ENCODE results near the gene AGRN. TPM values are rescaled to one million over a fixed set of nuclear protein-coding genes. Genes with fewer than 3 reads are reported as not detected.
"Not testable (repeated sequence)": the region's sequence is repeated elsewhere in the genome, so short reads cannot be mapped to it uniquely, and the experiment has no call there.

Gene AGRN
- total and polyA plus RNA-seq, 8 donors: 3.5 to 459 (median 50.5) TPM

DNA sequence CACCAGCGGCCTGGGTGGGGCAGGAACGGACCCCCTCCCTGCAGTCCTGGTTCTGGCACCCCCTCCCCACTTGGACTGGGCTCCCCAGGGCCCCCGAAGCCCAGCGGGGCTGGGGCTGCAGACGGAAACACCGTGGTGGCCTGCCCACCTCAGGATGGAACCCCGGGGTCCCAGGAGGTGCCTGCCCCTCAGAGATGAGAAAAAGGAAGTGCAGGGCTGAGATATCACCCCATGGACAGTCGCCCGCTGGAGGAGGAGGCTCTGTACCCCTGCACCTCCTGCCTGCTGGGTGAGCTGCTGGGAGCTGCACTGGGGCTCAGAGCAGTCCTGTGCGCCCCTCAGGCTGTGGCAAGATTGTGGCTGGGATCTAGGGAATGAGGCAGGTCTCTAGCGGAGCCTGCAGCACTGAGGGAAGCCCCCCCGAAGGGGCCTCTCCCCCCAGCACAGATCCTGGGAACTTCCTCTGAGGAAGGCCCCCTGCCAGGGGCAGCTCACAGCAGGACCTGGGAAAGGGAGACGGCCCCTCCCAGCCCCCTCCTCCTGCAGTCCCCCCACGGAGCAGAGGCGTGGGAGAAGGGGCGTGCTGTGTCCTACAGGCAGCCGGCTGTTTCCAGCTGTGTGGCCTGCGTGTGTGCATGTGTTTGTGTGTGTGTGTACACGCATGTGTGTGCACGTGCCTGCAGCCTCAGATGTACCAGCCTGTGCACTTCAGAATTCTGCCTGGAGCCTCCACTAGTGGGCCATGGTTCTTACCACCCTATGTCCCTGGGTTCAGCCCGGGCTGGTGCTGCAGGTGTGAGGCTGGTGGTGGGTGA lies 6.9 kb downstream of the AGRN start:
- peaks cover 0 to 10% (median 0%) of the 10 kb centered on the region in 3 donors for H3K27me3 ChIP-seq
- WGBS, 5 donors: 65 to 74% (median 72%) methylated on average over 11 to 21 of the region's 21 CpGs
- no peaks in the 10 kb centered on the region for H3K9me3 ChIP-seq
- peaks cover 23 to 52% (median 34%) of the 10 kb centered on the region in 4 donors for H3K4me1 ChIP-seq
- H3K27ac ChIP-seq: no peak overlapping the region
- no peak overlapping the region for H3K4me3 ChIP-seq
- H3K36me3 ChIP-seq: peaks cover 0 to 13% (median 0%) of the 10 kb centered on the region in 4 donors
- TF ChIP-seq, protein P1, sequence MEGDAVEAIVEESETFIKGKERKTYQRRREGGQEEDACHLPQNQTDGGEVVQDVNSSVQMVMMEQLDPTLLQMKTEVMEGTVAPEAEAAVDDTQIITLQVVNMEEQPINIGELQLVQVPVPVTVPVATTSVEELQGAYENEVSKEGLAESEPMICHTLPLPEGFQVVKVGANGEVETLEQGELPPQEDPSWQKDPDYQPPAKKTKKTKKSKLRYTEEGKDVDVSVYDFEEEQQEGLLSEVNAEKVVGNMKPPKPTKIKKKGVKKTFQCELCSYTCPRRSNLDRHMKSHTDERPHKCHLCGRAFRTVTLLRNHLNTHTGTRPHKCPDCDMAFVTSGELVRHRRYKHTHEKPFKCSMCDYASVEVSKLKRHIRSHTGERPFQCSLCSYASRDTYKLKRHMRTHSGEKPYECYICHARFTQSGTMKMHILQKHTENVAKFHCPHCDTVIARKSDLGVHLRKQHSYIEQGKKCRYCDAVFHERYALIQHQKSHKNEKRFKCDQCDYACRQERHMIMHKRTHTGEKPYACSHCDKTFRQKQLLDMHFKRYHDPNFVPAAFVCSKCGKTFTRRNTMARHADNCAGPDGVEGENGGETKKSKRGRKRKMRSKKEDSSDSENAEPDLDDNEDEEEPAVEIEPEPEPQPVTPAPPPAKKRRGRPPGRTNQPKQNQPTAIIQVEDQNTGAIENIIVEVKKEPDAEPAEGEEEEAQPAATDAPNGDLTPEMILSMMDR (IDR thresholded peaks at IDR 0.05): no peak
- TF ChIP-seq POLR2A (IDR thresholded peaks at IDR 0.05) (no peak), POLR2AphosphoS5 (IDR thresholded peaks at IDR 0.05) (no peak), EP300 (IDR thresholded peaks at IDR 0.05) (no peak)
- intact Hi-C loops (cut with DNase I; ENCODE audit: low total_unique reads): no loop called here
- DNase-seq: peak in 1 of 2 donors; percentile 66

DNA sequence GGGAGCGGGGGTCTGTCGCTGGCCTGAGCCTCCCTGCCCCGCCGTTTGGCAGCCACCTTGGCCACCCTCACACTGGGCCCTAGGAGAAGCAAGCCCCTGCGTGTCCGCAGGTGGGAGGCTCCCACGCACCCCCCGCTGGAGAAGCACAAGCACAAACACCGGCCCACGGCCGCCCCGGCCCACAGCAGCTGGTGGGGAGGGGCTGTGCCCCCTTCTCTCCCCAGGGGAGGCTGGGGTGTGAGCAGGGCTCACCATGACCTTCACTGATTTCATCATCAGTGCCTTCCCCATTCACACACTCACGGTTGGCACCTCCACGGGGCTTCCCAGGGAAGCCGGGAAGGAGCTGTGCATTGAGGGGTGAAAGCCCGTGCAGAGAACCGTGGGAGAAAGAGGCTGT lies 7.9 kb downstream of the AGRN start:
- WGBS, 5 donors: 73 to 85% (median 83%) methylated on average over 8 to 17 of the region's 17 CpGs
- intact Hi-C loops (cut with DNase I; ENCODE audit: low total_unique reads): no loop called here
- H3K9me3 ChIP-seq: no peaks in the 10 kb centered on the region
- no peak overlapping the region for H3K27ac ChIP-seq
- H3K27me3 ChIP-seq: peaks cover 0 to 16% (median 6%) of the 10 kb centered on the region in 3 donors
- no peak for DNase-seq
- H3K4me1 ChIP-seq: peaks cover 28 to 51% (median 37%) of the 10 kb centered on the region in 4 donors
- no peak for TF ChIP-seq POLR2AphosphoS5 (IDR thresholded peaks at IDR 0.05)
- no peak for TF ChIP-seq EP300 (IDR thresholded peaks at IDR 0.05)
- no peak for TF ChIP-seq POLR2A (IDR thresholded peaks at IDR 0.05)
- TF ChIP-seq, protein P1 (IDR thresholded peaks at IDR 0.05): no peak
- H3K4me3 ChIP-seq: no peak overlapping the region
- H3K36me3 ChIP-seq: peaks cover 0 to 13% (median 0%) of the 10 kb centered on the region in 4 donors

DNA sequence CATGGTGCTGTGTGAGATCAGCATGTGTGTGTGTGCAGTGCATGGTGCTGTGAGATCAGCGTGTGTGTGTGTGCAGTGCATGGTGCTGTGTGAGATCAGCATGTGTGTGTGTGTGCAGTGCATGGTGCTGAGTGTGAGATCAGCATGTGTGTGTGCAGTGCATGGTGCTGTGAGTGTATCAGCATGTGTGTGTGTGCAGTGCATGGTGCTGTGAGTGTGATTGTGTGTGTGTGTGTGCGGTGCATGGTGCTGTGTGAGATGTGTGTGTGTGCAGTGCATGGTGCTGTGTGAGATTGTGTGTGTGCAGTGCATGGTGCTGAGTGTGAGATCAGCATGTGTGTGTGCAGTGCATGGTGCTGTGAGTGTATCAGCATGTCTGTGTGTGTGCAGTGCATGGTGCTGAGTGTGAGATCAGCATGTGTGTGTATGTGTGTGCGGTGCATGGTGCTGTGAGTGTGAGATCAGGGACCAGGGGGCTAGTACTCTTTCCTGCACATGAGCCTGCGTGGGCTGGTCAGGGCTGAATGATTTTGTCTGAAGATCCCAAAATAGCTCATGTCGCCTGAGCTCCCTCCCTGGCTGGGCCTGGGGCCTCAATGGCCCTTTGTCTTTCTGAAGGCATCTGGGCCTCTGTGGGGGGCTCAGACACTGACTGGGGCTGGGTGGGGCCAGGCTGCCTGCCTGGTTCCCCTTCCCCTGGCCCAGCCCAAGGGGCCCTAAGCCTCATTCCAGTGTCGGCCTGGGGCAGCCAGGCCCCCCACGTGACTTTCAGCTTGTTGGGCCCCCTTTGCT lies 11.1 kb downstream of the AGRN start:
- intact Hi-C loops (cut with DNase I; ENCODE audit: low total_unique reads); H3K4me3 ChIP-seq; H3K27ac ChIP-seq; H3K9me3 ChIP-seq: not testable (repeated sequence)
- peak in 1 of 2 donors; percentile 45 for DNase-seq
- WGBS, 5 donors: 73 to 93% (median 79%) methylated on average over 6 to 7 of the region's 7 CpGs
- H3K36me3 ChIP-seq: peaks cover 0 to 22% (median 2%) of the 10 kb centered on the region in 4 donors
- peaks cover 23 to 35% (median 30%) of the 10 kb centered on the region in 4 donors for H3K4me1 ChIP-seq
- H3K27me3 ChIP-seq: peaks cover 0 to 49% (median 27%) of the 10 kb centered on the region in 3 donors

- no peaks in the 10 kb centered on the region for H3K9me3 ChIP-seq
- no peak for DNase-seq
- H3K27me3 ChIP-seq: peaks cover 0 to 56% (median 27%) of the 10 kb centered on the region in 3 donors
- TF ChIP-seq, protein P1 (IDR thresholded peaks at IDR 0.05): no peak
- TF ChIP-seq EP300 (IDR thresholded peaks at IDR 0.05): no peak
- H3K27ac ChIP-seq: no peak overlapping the region
- intact Hi-C loops (cut with DNase I; ENCODE audit: low total_unique reads): no loop called here
- 71 to 82% (median 74%) methylated on average over 9 to 11 of the region's 11 CpGs for WGBS, 5 donors
- H3K4me3 ChIP-seq: no peak overlapping the region
- peaks cover 0 to 26% (median 2%) of the 10 kb centered on the region in 4 donors for H3K36me3 ChIP-seq
- peaks cover 23 to 32% (median 28%) of the 10 kb centered on the region in 4 donors for H3K4me1 ChIP-seq
Measured at GRCh38 chr1:1031659-1032235, 11.8 kb downstream of the AGRN start.
